PFSK-1 (cell line): ENCODE data around the gene MARCKSL1.

Source experiments
- REST ChIP-seq, 2 experiments: IDR thresholded peaks; 2 replicates each; pipeline versions ENCODE4 v1.6.1 to v1.8.0; 2011 to 2012; ENCODE audit warnings: low read depth in 2 of 2, low read length in 2 of 2, control low read depth in 1 of 2, inconsistent platforms in 1 of 2, mild to moderate bottlenecking in 1 of 2, moderate library complexity in 1 of 2; ENCODE audit not compliant: insufficient read depth in 1 of 2
- TAF1 ChIP-seq: IDR thresholded peaks from 2 replicates; pipeline ENCODE4 v1.6.1; 2012; ENCODE audit warnings: low read length, control low read depth, borderline replicate concordance; ENCODE audit not compliant: insufficient read depth

- TF ChIP-seq TAF1 (no peak), REST (IDR thresholded peaks at IDR 0.05; ENCODE audit: insufficient read depth in 1 of 2, low read depth in 2 of 2, low read length in 2 of 2) (no peak)
Observed at GRCh38 chr1:32335535-32335789, 571 bp downstream of the MARCKSL1 start.
